Measurements from ENCODE around the gene JAML. TPM values are rescaled to one million over a fixed set of nuclear protein-coding genes. Genes with fewer than 3 reads are reported as not detected.
A peak's percentile ranks its signal among the peaks of the same experiment; 100 is the strongest.

The JAML gene, protein sequence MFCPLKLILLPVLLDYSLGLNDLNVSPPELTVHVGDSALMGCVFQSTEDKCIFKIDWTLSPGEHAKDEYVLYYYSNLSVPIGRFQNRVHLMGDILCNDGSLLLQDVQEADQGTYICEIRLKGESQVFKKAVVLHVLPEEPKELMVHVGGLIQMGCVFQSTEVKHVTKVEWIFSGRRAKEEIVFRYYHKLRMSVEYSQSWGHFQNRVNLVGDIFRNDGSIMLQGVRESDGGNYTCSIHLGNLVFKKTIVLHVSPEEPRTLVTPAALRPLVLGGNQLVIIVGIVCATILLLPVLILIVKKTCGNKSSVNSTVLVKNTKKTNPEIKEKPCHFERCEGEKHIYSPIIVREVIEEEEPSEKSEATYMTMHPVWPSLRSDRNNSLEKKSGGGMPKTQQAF
- total RNA-seq (10 to 100 TPM; 20.4 to 47.2 TPM), polyA plus RNA-seq (ENCODE audit: insufficient read length in 6 of 6) (1 to 10 TPM; 3.7 to 8.5 (median 6.4) TPM)
- long read RNA-seq, donor 1, partial matches to known transcripts, result 0 of 2 reads
- long read RNA-seq, donor 1, other reads (novel, unspliced or antisense), result 0 of 2 reads
- long read RNA-seq, donor 2, result 0 reads
- long read RNA-seq, donor 3, partial matches to known transcripts, result 0 of 2 reads
- long read RNA-seq, donor 3, other reads (novel, unspliced or antisense), result 0 of 2 reads
- long read RNA-seq, donor 4, transcript JAML-202 (10 exons, 1,944 nt), result major isoform, 8 of 18 reads
- long read RNA-seq, donor 4, partial matches to known transcripts, result 2 of 18 reads
- long read RNA-seq, donor 4, other reads (novel, unspliced or antisense), result 7 of 18 reads
- long read RNA-seq, donor 5, partial matches to known transcripts, result 0 of 1 reads
- long read RNA-seq, donor 5, other reads (novel, unspliced or antisense), result 0 of 1 reads
- long read RNA-seq, donor 6, partial matches to known transcripts, result 0 of 1 reads
- long read RNA-seq, donor 6, other reads (novel, unspliced or antisense), result 0 of 1 reads
- long read RNA-seq, donor 7, result 0 reads
- long read RNA-seq, donor 8, partial matches to known transcripts, result 0 of 1 reads
- long read RNA-seq, donor 8, other reads (novel, unspliced or antisense), result 0 of 1 reads
- long read RNA-seq, donor 9, result 0 reads
- long read RNA-seq, donor 10, transcript JAML-206 (9 exons, 1,383 nt), result minor isoform, 7 of 46 reads
- long read RNA-seq, donor 10, transcript JAML-202 (10 exons, 1,944 nt), result major isoform, 24 of 46 reads
- long read RNA-seq, donor 10, partial matches to known transcripts, result 9 of 46 reads
- long read RNA-seq, donor 10, other reads (novel, unspliced or antisense), result 4 of 46 reads
- long read RNA-seq, donor 11, result 0 reads
- long read RNA-seq, donor 12, partial matches to known transcripts, result 0 of 1 reads
- long read RNA-seq, donor 12, other reads (novel, unspliced or antisense), result 0 of 1 reads

GRCh38 chr11:118224511-118225188 lies at the start of gene JAML:
JAML (minus strand) TSS chr11:118225011; CDS start chr11:118214866, 10,145 bp downstream.
- no peaks in the 10 kb centered on the region for H3K9me3 ChIP-seq
- ATAC-seq, result peak; percentile 56
- H3K4me1 ChIP-seq, result peaks cover 5 to 81% of the 10 kb centered on the region in 2 donors
- H3K27me3 ChIP-seq, result no peaks in the 10 kb centered on the region
- H3K36me3 ChIP-seq, result no peaks in the 10 kb centered on the region
- no peak for TF ChIP-seq CTCF (IDR thresholded peaks at IDR 0.05)
- peak within 1 kb of the TSS; percentile 2 to 87 for H3K27ac ChIP-seq
- peak within 1 kb of the TSS in 1 of 2 donors; percentile 31 for H3K4me3 ChIP-seq
- DNase-seq, result no peak
- intact Hi-C loops (cut with DNase I), result no loop called here

GRCh38 chr11:118274186-118274585 lies 49.4 kb upstream of the JAML start:
- intact Hi-C loops (cut with DNase I), result no loop called here
- no peak for TF ChIP-seq CTCF (IDR thresholded peaks at IDR 0.05)
- ATAC-seq (peak; percentile 81), DNase-seq (peak in 1 of 4 donors; percentile 44)
- Histone ChIP-seq H3K4me1 (peaks cover 10 to 24% of the 10 kb centered on the region in 2 donors), H3K4me3 (no peak overlapping the region), H3K36me3 (no peaks in the 10 kb centered on the region), H3K27me3 (no peaks in the 10 kb centered on the region), H3K27ac (peak overlapping the region; percentile 57 to 70), H3K9me3 (no peaks in the 10 kb centered on the region)

GRCh38 chr11:118272001-118272400 lies 47.2 kb upstream of the JAML start:
- no peak overlapping the region for H3K4me3 ChIP-seq
- no peaks in the 10 kb centered on the region for H3K9me3 ChIP-seq
- H3K27me3 ChIP-seq, result no peaks in the 10 kb centered on the region
- intact Hi-C loops (cut with DNase I), result no loop called here
- no peak for DNase-seq
- peaks cover 10 to 14% of the 10 kb centered on the region in 2 donors for H3K4me1 ChIP-seq
- H3K36me3 ChIP-seq, result no peaks in the 10 kb centered on the region
- no peak for TF ChIP-seq CTCF (IDR thresholded peaks at IDR 0.05)
- H3K27ac ChIP-seq, result no peak overlapping the region
- ATAC-seq, result no peak

DNA sequence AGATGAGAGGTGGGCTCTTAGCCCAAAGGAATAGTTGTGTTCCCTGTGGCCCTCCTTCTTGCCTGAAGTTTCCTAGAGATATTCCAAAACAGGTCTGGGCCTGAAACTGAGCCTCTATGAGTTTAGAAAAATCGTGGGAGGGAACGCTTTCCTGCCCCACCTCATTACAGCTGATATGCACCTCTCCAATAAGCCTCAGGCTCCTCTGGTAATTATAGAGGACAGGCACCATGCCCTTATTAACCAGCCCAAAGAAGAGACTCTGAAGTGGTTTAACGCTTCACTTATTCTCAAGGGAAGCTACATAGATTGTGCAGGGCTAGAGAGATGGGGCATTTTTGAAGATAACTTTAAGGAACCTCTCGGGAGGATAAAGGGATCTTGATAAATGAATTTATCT lies 42.7 kb upstream of the JAML start:
- no peaks in the 10 kb centered on the region for H3K9me3 ChIP-seq
- ATAC-seq (no peak), DNase-seq (no peak)
- H3K36me3 ChIP-seq, result no peaks in the 10 kb centered on the region
- H3K4me1 ChIP-seq, result peaks cover 0 to 40% of the 10 kb centered on the region in 2 donors
- H3K27ac ChIP-seq, result no peak overlapping the region
- no peak for TF ChIP-seq CTCF (IDR thresholded peaks at IDR 0.05)
- H3K4me3 ChIP-seq, result no peak overlapping the region
- intact Hi-C loops (cut with DNase I), result no loop called here
- no peaks in the 10 kb centered on the region for H3K27me3 ChIP-seq

Measured in left lung (tissue), 14 donors.